HCT116 (cell line): ENCODE measurements around the gene KNCN. TPM values are rescaled to one million over a fixed set of nuclear protein-coding genes. Genes with fewer than 3 reads are reported as not detected.

Experiments
- ATAC-seq: fragments of 200-7000 bp; cut with Tn5 transposase; 2 replicates; pipeline ENCODE4 v1.9.1; 2020; ENCODE audit warnings: mild to moderate bottlenecking, moderate library complexity
- BruUV-seq: library from RNA; stranded (reverse); fragments of 400-500 nt; replicated peaks from 2 replicates; lab custom pipeline; 2021; lab: Mats Ljungman, UMichigan
- CTCF ChIA-PET: fragments of 300-600 bp; sonication (Branson Sonifier 250); formaldehyde crosslinking; loops from one replicate; lab custom pipeline; 2021; ENCODE audit warnings: antibody characterized with exemption; lab: Charles Lee
- POLR2A ChIA-PET: fragments of 300-600, 350-600 bp; sonication (Branson Sonifier 250); formaldehyde crosslinking; loops from one replicate; lab custom pipeline; 2021; ENCODE audit warnings: antibody characterized with exemption; lab: Charles Lee
- RAD21 ChIA-PET, 2 experiments: fragments of 300-600 bp; sonication (Branson Sonifier 250); formaldehyde crosslinking; loops; one replicate each; lab custom pipeline; 2023; ENCODE audit warnings: low total read pairs in 2 of 2; ENCODE audit not compliant: uncharacterized antibody in 2 of 2, unreplicated experiment in 2 of 2, low non-redundant PET in 1 of 2; lab: Charles Lee
- DNase-seq: peaks from one replicate; pipeline ENCODE4 v3.0.0-alpha.2; 2010; ENCODE audit warnings: low read depth, low spot score
- H2AFZ ChIP-seq: fragments of 200-600 bp; shearing (Covaris generic), sonication (generic); 2 replicates; pipeline ENCODE4 v1.6.1; 2017; ENCODE audit warnings: low read depth, mixed run types, mixed read lengths, antibody characterized with exemption, low read length; ENCODE audit not compliant: poor library complexity, severe bottlenecking
- H3K27ac ChIP-seq: 2 replicates; pipeline ENCODE4 v1.5.1; 2012; ENCODE audit warnings: low read depth, low read length
- H3K27me3 ChIP-seq: fragments of 200-600 bp; sonication (generic); 2 replicates; pipeline ENCODE4 v1.6.1; 2016; ENCODE audit warnings: mixed run types, low read length, mixed read lengths; ENCODE audit not compliant: insufficient read depth
- H3K36me3 ChIP-seq, 2 experiments: fragments of 200-500 bp in 1 of 2; fragments of 200-600 bp in 1 of 2; sonication (Bioruptor generic) in 1 of 2; sonication (generic) in 1 of 2; 2 replicates each; pipeline versions ENCODE4 v1.5.1 to v1.6.1; 2014 to 2016; ENCODE audit warnings: low read length in 2 of 2, inconsistent platforms in 1 of 2, mixed read lengths in 1 of 2, mixed run types in 1 of 2; ENCODE audit not compliant: insufficient read depth in 2 of 2, control insufficient read depth in 1 of 2
- H3K4me1 ChIP-seq, 2 experiments: fragments of 200-600 bp in 1 of 2; sonication (generic) in 1 of 2; 2 replicates each; pipeline versions ENCODE4 v1.5.1 to v1.6.1; 2012 to 2017; ENCODE audit warnings: low read length in 2 of 2, inconsistent platforms in 1 of 2, mild to moderate bottlenecking in 1 of 2, mixed read lengths in 1 of 2, mixed run types in 1 of 2, moderate library complexity in 1 of 2; ENCODE audit not compliant: insufficient read depth in 2 of 2, control insufficient read depth in 1 of 2
- H3K4me2 ChIP-seq: fragments of 200-600 bp; sonication (generic); 2 replicates; pipeline ENCODE4 v1.6.1; 2017; ENCODE audit warnings: mixed run types, low read length, mixed read lengths
- H3K4me3 ChIP-seq, 2 experiments: fragments of 200-600 bp in 1 of 2; sonication (generic) in 1 of 2; replicated peaks in 1 of 2; 2 replicates each; pipeline ENCODE4 v1.5.1; 2011 to 2016; ENCODE audit warnings: low read length in 2 of 2, control low read depth in 1 of 2, low read depth in 1 of 2, mild to moderate bottlenecking in 1 of 2, mixed read lengths in 1 of 2, mixed run types in 1 of 2
- H3K79me2 ChIP-seq: fragments of 200-600 bp; sonication (generic); 2 replicates; pipeline ENCODE4 v1.6.1; 2017; ENCODE audit warnings: mild to moderate bottlenecking, mixed run types, low read length, moderate library complexity, mixed read lengths; ENCODE audit not compliant: insufficient read depth
- H3K9ac ChIP-seq: fragments of 200-600 bp; sonication (generic); 2 replicates; pipeline ENCODE4 v1.6.1; 2016; ENCODE audit warnings: low read length, mixed read lengths
- H3K9me2 ChIP-seq: fragments of 200-600 bp; sonication (generic), shearing (Covaris generic); 2 replicates; pipeline ENCODE4 v1.6.1; 2017; ENCODE audit warnings: mixed run types, mild to moderate bottlenecking, moderate library complexity; ENCODE audit not compliant: insufficient read depth
- H3K9me3 ChIP-seq, 2 experiments: fragments of 200-500 bp in 1 of 2; fragments of 200-600 bp in 1 of 2; sonication (Bioruptor generic) in 1 of 2; sonication (generic) in 1 of 2; 2 replicates each; pipeline ENCODE4 v1.6.1; 2014 to 2017; ENCODE audit warnings: low read length in 2 of 2, mixed read lengths in 2 of 2, inconsistent platforms in 1 of 2, low read depth in 1 of 2, mild to moderate bottlenecking in 1 of 2, mixed run types in 1 of 2, moderate library complexity in 1 of 2; ENCODE audit not compliant: control insufficient read depth in 1 of 2, insufficient read depth in 1 of 2
- H4K20me1 ChIP-seq: fragments of 200-600 bp; sonication (generic), shearing (Covaris generic); 2 replicates; pipeline ENCODE4 v1.6.1; 2017; ENCODE audit warnings: mixed run types, mild to moderate bottlenecking, moderate library complexity; ENCODE audit not compliant: insufficient read depth
- CBX3 ChIP-seq: IDR thresholded peaks from 2 replicates; pipeline ENCODE4 v1.6.1; 2012; ENCODE audit warnings: low read depth
- CEBPB ChIP-seq: IDR thresholded peaks from 2 replicates; pipeline ENCODE4 v1.6.1; 2012; ENCODE audit warnings: low read depth
- ELF1 ChIP-seq: IDR thresholded peaks from 2 replicates; pipeline ENCODE4 v1.6.1; 2012; ENCODE audit warnings: low read depth, borderline replicate concordance
- EZH2 ChIP-seq: fragments of 200-600 bp; sonication (generic); IDR thresholded peaks from 2 replicates; pipeline ENCODE4 v1.6.1; 2017; ENCODE audit warnings: antibody characterized with exemption, mixed run types
- FOSL1 ChIP-seq: IDR thresholded peaks from 2 replicates; pipeline ENCODE4 v1.6.1; 2012; ENCODE audit warnings: low read depth
- JUND ChIP-seq: IDR thresholded peaks from 2 replicates; pipeline ENCODE4 v1.6.1; 2012
- POLR2AphosphoS5 ChIP-seq: IDR thresholded peaks from 2 replicates; pipeline ENCODE4 v1.6.1; 2011; ENCODE audit warnings: mild to moderate bottlenecking, low read depth, low read length, moderate library complexity
- RAD21 ChIP-seq: IDR thresholded peaks from 2 replicates; pipeline ENCODE4 v1.6.1; 2012; ENCODE audit warnings: low read depth, mild to moderate bottlenecking
- SIN3A ChIP-seq: IDR thresholded peaks from 2 replicates; pipeline ENCODE4 v1.6.1; 2012; ENCODE audit warnings: low read depth
- SP1 ChIP-seq: IDR thresholded peaks from 2 replicates; pipeline ENCODE4 v1.6.1; 2012; ENCODE audit warnings: low read depth
- TCF7L2 ChIP-seq: IDR thresholded peaks from 2 replicates; pipeline ENCODE4 v1.7.0; 2011; ENCODE audit warnings: borderline replicate concordance, inconsistent platforms; ENCODE audit not compliant: insufficient read depth, insufficient read length; ENCODE audit errors: extremely low read depth
- YY1 ChIP-seq: IDR thresholded peaks from 2 replicates; pipeline ENCODE4 v1.6.1; 2011; ENCODE audit warnings: low read length, low read depth, moderate library complexity, mild to moderate bottlenecking; ENCODE audit not compliant: insufficient replicate concordance; ENCODE audit errors: extremely low read depth
- intact Hi-C: fragments of 100-400 bp; cut with micrococcal nuclease; formaldehyde crosslinking; loops from 2 replicates; pipeline ENCODE4 v1.10.0; 2022
- total RNA-seq: library from RNA; stranded (reverse); gene quantifications from one replicate; pipeline ENCODE4 v1.2.1, GENCODE V29; 2021; ENCODE audit not compliant: unreplicated experiment
- TF ChIP-seq, protein P1 (sequence below): IDR thresholded peaks from 2 replicates; pipeline ENCODE4 v1.6.1; 2012

The KNCN gene
- total RNA-seq, 1 experiment from 2014 or later, result not detected

DNA sequence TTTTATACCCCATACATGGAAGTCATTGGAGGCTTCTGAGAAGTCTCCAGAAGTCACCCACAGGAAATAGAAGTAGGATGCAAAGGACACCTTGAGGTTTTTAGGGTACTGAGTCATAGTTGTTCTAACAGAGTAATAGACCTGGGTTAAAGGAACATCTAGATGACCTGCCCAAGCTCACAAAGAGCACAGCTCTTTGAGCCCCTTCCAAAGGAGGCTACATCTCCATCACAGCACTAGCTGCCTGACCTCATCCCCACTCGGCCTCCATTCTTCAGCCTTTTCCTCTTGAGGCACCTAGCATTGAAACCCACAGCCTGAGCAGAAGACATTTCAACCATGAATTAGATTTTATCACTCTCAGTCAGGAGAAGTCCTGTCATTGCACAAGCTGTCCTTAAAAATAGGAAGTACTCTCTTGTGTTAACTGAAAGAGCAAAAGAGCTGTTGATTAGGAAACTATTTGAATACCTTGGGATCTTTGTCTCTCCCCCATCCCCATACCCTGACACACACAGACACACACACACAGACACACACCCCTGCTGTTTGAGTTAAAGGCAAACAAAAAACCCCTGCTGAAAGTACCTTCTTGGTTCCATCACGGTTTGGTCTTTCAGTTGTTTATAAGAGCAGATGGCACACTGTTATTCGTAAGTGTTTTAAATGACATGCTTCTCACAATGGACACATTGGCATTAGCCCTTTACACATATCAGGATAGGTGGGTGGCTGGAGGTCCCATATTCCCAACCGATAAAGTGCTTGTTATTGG, 30.4 kb upstream of the KNCN start:
- CTCF ChIA-PET, result no interaction called here
- Histone ChIP-seq H3K4me2 (no peak overlapping the region), H3K27ac (no peak overlapping the region), H3K4me3 (no peak overlapping the region), H3K27me3 (no peaks in the 10 kb centered on the region), H3K4me1 (no peaks in the 10 kb centered on the region), H3K36me3 (peaks cover 16 to 20% of the 10 kb centered on the region in 2 experiments; a peak in 3 of 4 replicates), H4K20me1 (no peaks in the 10 kb centered on the region), H3K9me2 (no peaks in the 10 kb centered on the region), H3K9me3 (no peaks in the 10 kb centered on the region), H3K9ac (no peak overlapping the region), H3K79me2 (no peaks in the 10 kb centered on the region), H2AFZ (no peak overlapping the region)
- no peak for TF ChIP-seq ELF1
- no peak for TF ChIP-seq CBX3
- TF ChIP-seq YY1, result no peak
- intact Hi-C loops, result no loop called here
- DNase-seq (no peak), ATAC-seq (no peak)
- RAD21 ChIA-PET, result no interaction called here
- no TSS peak for BruUV-seq
- POLR2A ChIA-PET, result no interaction called here

DNA sequence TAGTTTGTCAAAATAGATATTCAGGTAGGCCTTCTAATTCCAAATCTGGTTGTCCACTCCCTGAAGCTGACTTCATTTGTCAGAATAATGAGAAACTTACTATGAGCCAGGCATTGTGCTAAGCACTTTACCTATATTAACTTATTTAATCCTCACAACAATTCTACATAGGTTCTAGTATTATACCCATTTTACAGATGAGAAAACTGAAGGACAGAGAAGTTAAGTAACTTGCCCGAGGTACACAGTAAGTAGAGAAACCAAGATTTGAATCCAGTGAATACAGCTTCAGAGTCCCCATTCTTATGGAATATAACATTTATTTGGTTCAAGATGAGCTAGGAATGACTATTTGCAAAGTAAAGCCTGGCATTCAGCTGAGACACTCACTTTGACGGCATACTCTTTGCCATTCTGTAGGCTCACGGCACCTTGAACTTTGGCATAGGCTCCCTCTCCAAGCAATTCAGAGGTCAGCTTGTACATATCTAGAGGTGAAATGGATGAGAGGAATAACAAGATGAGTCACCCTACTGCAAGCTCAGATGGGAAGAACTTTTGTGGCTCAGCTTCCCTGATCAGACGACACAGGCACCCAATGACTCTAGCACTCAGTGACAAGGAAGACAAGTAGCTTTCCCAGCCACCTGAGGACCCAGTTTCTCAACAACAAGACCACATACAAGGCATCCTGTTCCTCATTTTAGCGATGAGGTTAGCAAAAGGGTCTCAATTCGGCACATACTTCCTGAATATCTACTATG, 28.9 kb upstream of the KNCN start:
- no TSS peak for BruUV-seq
- Histone ChIP-seq H3K9me3 (no peaks in the 10 kb centered on the region), H3K9me2 (no peaks in the 10 kb centered on the region), H3K4me3 (no peak overlapping the region), H3K36me3 (peaks cover 16 to 20% of the 10 kb centered on the region in 2 experiments; a peak in 3 of 4 replicates), H3K4me1 (no peaks in the 10 kb centered on the region), H3K79me2 (no peaks in the 10 kb centered on the region), H3K27ac (no peak overlapping the region), H3K9ac (no peak overlapping the region), H4K20me1 (no peaks in the 10 kb centered on the region), H3K4me2 (no peak overlapping the region), H3K27me3 (no peaks in the 10 kb centered on the region), H2AFZ (no peak overlapping the region)
- ChIA-PET POLR2A (interaction anchor here (0.8 kb wide), 1 partner anchor 24 kb away, joined by 3 read pairs; the partner anchor contains the start of gene MKNK1), CTCF (no interaction called here), RAD21 (no interaction called here)
- TF ChIP-seq JUND (no peak), POLR2AphosphoS5 (no peak), TCF7L2 (no peak), YY1 (no peak), CEBPB (no peak), CBX3 (no peak), SIN3A (no peak), FOSL1 (no peak), SP1 (no peak), EZH2 (no peak), RAD21 (no peak)
- TF ChIP-seq, protein P1, sequence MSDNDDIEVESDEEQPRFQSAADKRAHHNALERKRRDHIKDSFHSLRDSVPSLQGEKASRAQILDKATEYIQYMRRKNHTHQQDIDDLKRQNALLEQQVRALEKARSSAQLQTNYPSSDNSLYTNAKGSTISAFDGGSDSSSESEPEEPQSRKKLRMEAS, result no peak
- intact Hi-C loops, result no loop called here
- DNase-seq (no peak), ATAC-seq (no peak)
